D721Med (cell line): ENCODE data around the gene XG.
"Not testable (repeated sequence)": the region's sequence is repeated elsewhere in the genome, so short reads cannot be mapped to it uniquely, and the experiment has no call there.

Source experiments
- DNase-seq: peaks from one replicate; pipeline ENCODE4 v3.0.0; 2011; ENCODE audit warnings: low spot score; ENCODE audit not compliant: insufficient read length
- FAIRE-seq: peaks from 2 replicates; lab custom pipeline; 2011; peaks lifted over from hg19 to GRCh38; lab: Jason Lieb, UNC
- CTCF ChIP-seq: IDR thresholded peaks from 2 replicates; pipeline ENCODE4 v1.5.1; 2012; ENCODE audit warnings: mild to moderate bottlenecking, control low read depth; ENCODE audit not compliant: insufficient read depth; ENCODE audit errors: missing control alignments

XG gene

GRCh38 chrX:2801223-2801622 lies 49.4 kb downstream of the XG start:
- FAIRE-seq (no peak), DNase-seq (no peak)
- TF ChIP-seq CTCF: no peak

- FAIRE-seq, DNase-seq: not testable (repeated sequence)
Observed at GRCh38 chrX:2802376-2803090, 50.7 kb downstream of the XG start.

- DNase-seq, FAIRE-seq: not testable (repeated sequence)
Observed at GRCh38 chrX:2803486-2803885, 51.6 kb downstream of the XG start.

- FAIRE-seq, DNase-seq: not testable (repeated sequence)
Observed at GRCh38 chrX:2804106-2804843, 52.4 kb downstream of the XG start.

- not testable (repeated sequence) for FAIRE-seq, DNase-seq
Observed at GRCh38 chrX:2804858-2805257, 53.0 kb downstream of the XG start.

GRCh38 chrX:2811271-2811670 lies 59.4 kb downstream of the XG start:
- no peak for DNase-seq
- TF ChIP-seq CTCF: no peak
- FAIRE-seq: no peak

GRCh38 chrX:2812161-2812907 lies 60.5 kb downstream of the XG start:
- FAIRE-seq, DNase-seq: not testable (repeated sequence)
- TF ChIP-seq CTCF: peak; percentile 51

- no peak for DNase-seq
- FAIRE-seq: no peak
- TF ChIP-seq CTCF: no peak
Observed at GRCh38 chrX:2817036-2817435, 65.2 kb downstream of the XG start.
